GM23338 (cell line): ENCODE data around the gene SEC16B.

Experiments
- CTCF ChIP-seq, 2 experiments: fragments of 200-600 bp in 1 of 2; sonication (generic) in 1 of 2; conservative IDR thresholded peaks; 2 replicates each; pipeline versions ENCODE4 v1.5.1 to v1.6.1; 2016 to 2017; ENCODE audit warnings: antibody characterized with exemption in 2 of 2, low read depth in 2 of 2, mild to moderate bottlenecking in 2 of 2, moderate library complexity in 1 of 2
- EZH2 ChIP-seq: fragments of 200-600 bp; sonication (generic); IDR thresholded peaks from one replicate; pipeline ENCODE4 v1.8.0; 2017; ENCODE audit warnings: antibody characterized with exemption, mild to moderate bottlenecking, low read depth; ENCODE audit not compliant: unreplicated experiment
- EZH2phosphoT487 ChIP-seq: fragments of 200-600 bp; sonication (generic); IDR thresholded peaks from one replicate; pipeline ENCODE4 v1.8.1; 2018; ENCODE audit warnings: antibody characterized with exemption; ENCODE audit not compliant: unreplicated experiment
- JUNB ChIP-seq: IDR thresholded peaks from one replicate; pipeline ENCODE4 v1.6.1; 2016; ENCODE audit warnings: antibody characterized with exemption; ENCODE audit not compliant: unreplicated experiment
- POLR2AphosphoS5 ChIP-seq: IDR thresholded peaks from 2 replicates; pipeline ENCODE4 v1.6.1; 2016; ENCODE audit warnings: antibody characterized with exemption, low read depth
- REST ChIP-seq: IDR thresholded peaks from one replicate; pipeline ENCODE4 v1.6.1; 2018; ENCODE audit warnings: antibody characterized with exemption; ENCODE audit not compliant: unreplicated experiment
- STAT1 ChIP-seq: IDR thresholded peaks from one replicate; pipeline ENCODE4 v1.6.1; 2016; ENCODE audit warnings: antibody characterized with exemption; ENCODE audit not compliant: unreplicated experiment
- ZNF331 ChIP-seq: fragments of 250-450 bp; sonication (Bioruptor Pico); IDR thresholded peaks from 2 replicates; pipeline ENCODE4 v1.5.0; 2020; ENCODE audit warnings: low read depth, mild to moderate bottlenecking, moderate library complexity
- ZNF462 ChIP-seq: fragments of 250-450 bp; sonication (Bioruptor Pico); IDR thresholded peaks from 2 replicates; pipeline ENCODE4 v1.5.0; 2020; ENCODE audit warnings: mild to moderate bottlenecking, moderate library complexity

- no peak for TF ChIP-seq EZH2
- TF ChIP-seq CTCF (conservative IDR thresholded peaks at IDR 0.05; ENCODE audit: low read depth in 2 of 2) = no peak
- no peak for TF ChIP-seq POLR2AphosphoS5
- TF ChIP-seq JUNB = no peak
- no peak for TF ChIP-seq REST
- TF ChIP-seq STAT1 = no peak
- no peak for TF ChIP-seq ZNF331 (CRISPR knock-in tag)
- TF ChIP-seq EZH2phosphoT487 = no peak
- no peak for TF ChIP-seq ZNF462
Observed at GRCh38 chr1:177937931-177938330, 31.9 kb downstream of the SEC16B start.
